Sigmoid colon (tissue), 4 donors: Measurements from ENCODE around the gene DCAKD.

ENCODE experiments used
- CTCF ChIP-seq, 4 experiments: fragments of 450-650 bp in 3 of 4; fragments of 200-600 bp in 1 of 4; IDR thresholded peaks; one replicate each; pipeline ENCODE4 v1.5.1; 2016 to 2019; ENCODE audit warnings: antibody characterized with exemption in 4 of 4, mild to moderate bottlenecking in 3 of 4, moderate library complexity in 2 of 4
- POLR2AphosphoS5 ChIP-seq, 4 donors: sonication (generic); formaldehyde crosslinking; IDR thresholded peaks; one replicate each; pipeline ENCODE4 v1.6.1; 2017; ENCODE audit warnings: antibody characterized with exemption in 4 of 4

- TF ChIP-seq POLR2AphosphoS5 (IDR thresholded peaks at IDR 0.05) (peak; percentile 87 to 98 (median 97)), CTCF (IDR thresholded peaks at IDR 0.05) (no peak)
Observed at GRCh38 chr17:45060797-45061605, 9.6 kb upstream of the DCAKD start, which contains the start of gene NMT1.
